Brain microvascular endothelial cell (primary cell): Measurements from ENCODE around the gene CCDC182.

Source experiments
- DNase-seq: peaks from one replicate; pipeline ENCODE4 v3.0.0-alpha.2; 2020
- H3K27ac ChIP-seq: fragments of 250-450 bp; sonication (Bioruptor Pico); 2 replicates; pipeline ENCODE4 v1.5.1; 2020; ENCODE audit warnings: mild to moderate bottlenecking, moderate library complexity
- H3K27me3 ChIP-seq: fragments of 250-450 bp; sonication (Bioruptor Pico); replicated peaks from 2 replicates; pipeline ENCODE4 v1.5.1; 2020; ENCODE audit warnings: mild to moderate bottlenecking
- H3K36me3 ChIP-seq: fragments of 250-450 bp; sonication (Bioruptor Pico); replicated peaks from 2 replicates; pipeline ENCODE4 v1.5.1; 2020; ENCODE audit warnings: mild to moderate bottlenecking
- H3K4me3 ChIP-seq: 2 replicates; pipeline ENCODE4 v1.5.1; 2011; ENCODE audit warnings: low read depth, mild to moderate bottlenecking, control low read depth, low read length, moderate library complexity
- CTCF ChIP-seq: IDR thresholded peaks from 2 replicates; pipeline ENCODE4 v1.5.1; 2011; ENCODE audit warnings: low read depth, mild to moderate bottlenecking, moderate library complexity, low read length, control low read depth, inconsistent platforms; ENCODE audit errors: missing control alignments
- in situ Hi-C: cut with HindIII; loops from 2 replicates; pipeline ENCODE4 v1.10.0; 2017; ENCODE audit warnings: low sequenced_read_pairs, low pct_ligation_motif_present

Gene CCDC182

GRCh38 chr17:57732062-57732461, 13.0 kb downstream of the CCDC182 start:
- TF ChIP-seq CTCF: no peak
- Histone ChIP-seq H3K27ac (no peak overlapping the region), H3K27me3 (peaks cover 1% of the 10 kb centered on the region), H3K36me3 (no peaks in the 10 kb centered on the region), H3K4me3 (no peak overlapping the region)
- DNase-seq: no peak
- in situ Hi-C loops: no loop called here

DNA sequence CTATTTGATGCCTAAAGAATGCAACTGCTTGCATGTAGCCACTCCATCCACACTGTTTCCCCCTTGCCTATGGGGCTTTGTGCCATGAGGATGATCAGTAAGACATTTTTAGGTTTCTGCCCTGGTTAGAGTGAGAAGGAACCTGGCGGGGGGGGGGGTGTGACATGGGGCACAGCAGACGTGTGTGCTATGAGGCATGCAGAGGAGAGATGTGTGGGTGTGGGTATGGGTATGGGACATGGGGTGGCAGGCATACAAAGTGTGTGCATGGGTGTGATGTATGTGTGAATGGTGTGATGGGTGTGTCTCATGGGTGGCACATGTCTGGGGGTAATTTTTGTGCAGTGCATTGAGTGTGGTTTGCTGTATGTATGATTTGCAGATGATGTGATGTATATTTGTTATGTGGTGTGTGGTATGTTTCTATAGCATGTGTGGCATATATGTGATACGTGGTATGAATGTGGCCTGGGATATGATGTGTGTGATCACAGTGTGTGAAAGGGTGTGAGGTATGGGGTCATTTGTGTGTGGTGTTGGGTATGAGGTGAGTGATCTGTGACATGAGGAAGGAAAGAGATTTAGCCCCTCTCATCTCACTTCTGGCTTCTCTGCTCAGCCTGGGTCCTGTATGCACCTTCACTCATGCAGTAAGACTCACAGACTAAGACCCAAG, 14.9 kb downstream of the CCDC182 start:
- in situ Hi-C loops: no loop called here
- Histone ChIP-seq H3K36me3 (no peaks in the 10 kb centered on the region), H3K27me3 (peaks cover 1% of the 10 kb centered on the region), H3K4me3 (no peak overlapping the region), H3K27ac (no peak overlapping the region)
- DNase-seq: no peak
- TF ChIP-seq CTCF: no peak

- Histone ChIP-seq H3K27me3 (no peaks in the 10 kb centered on the region), H3K4me3 (no peak overlapping the region), H3K27ac (no peak overlapping the region), H3K36me3 (no peaks in the 10 kb centered on the region)
- in situ Hi-C loops: no loop called here
- no peak for DNase-seq
- TF ChIP-seq CTCF: no peak
These were observed 17.4 kb downstream of the CCDC182 start for GRCh38 chr17:57727630-57728175.

GRCh38 chr17:57726838-57727237, 18.3 kb downstream of the CCDC182 start:
- Histone ChIP-seq H3K27ac (no peak overlapping the region), H3K4me3 (no peak overlapping the region), H3K27me3 (no peaks in the 10 kb centered on the region), H3K36me3 (no peaks in the 10 kb centered on the region)
- TF ChIP-seq CTCF: no peak
- in situ Hi-C loops: no loop called here
- DNase-seq: no peak

- in situ Hi-C loops: no loop called here
- no peak overlapping the region for H3K27ac ChIP-seq
- no peak for TF ChIP-seq CTCF
- no peak for DNase-seq
- H3K36me3 ChIP-seq: no peaks in the 10 kb centered on the region
- H3K4me3 ChIP-seq: no peak overlapping the region
- no peaks in the 10 kb centered on the region for H3K27me3 ChIP-seq
These were observed 18.8 kb downstream of the CCDC182 start for GRCh38 chr17:57726213-57726790.
